Keratinocyte (primary cell): ENCODE data around the gene MAD1L1. TPM values are rescaled to one million over a fixed set of nuclear protein-coding genes. Genes with fewer than 3 reads are reported as not detected.

Experiments
- DNase-seq: peaks from one replicate; pipeline ENCODE4 v3.0.0-alpha.2; 2011; ENCODE audit warnings: low read depth, missing footprints, low spot score
- FAIRE-seq: peaks from 2 replicates; lab custom pipeline; 2011; peaks lifted over from hg19 to GRCh38; lab: Jason Lieb, UNC
- H2AFZ ChIP-seq: 2 replicates; pipeline ENCODE4 v1.6.0; 2012; ENCODE audit warnings: low read length, control low read depth, inconsistent platforms; ENCODE audit not compliant: control insufficient read depth
- H3K27ac ChIP-seq: 2 replicates; pipeline ENCODE4 v1.5.1; 2011; ENCODE audit warnings: low read length; ENCODE audit not compliant: control insufficient read depth, insufficient read depth
- H3K27me3 ChIP-seq: 3 replicates; pipeline ENCODE4 v1.6.0; 2011; ENCODE audit warnings: low read length; ENCODE audit not compliant: control insufficient read depth, insufficient read depth; ENCODE audit errors: extremely low read depth
- H3K36me3 ChIP-seq, 2 experiments: 2 replicates in 1 of 2; 3 replicates in 1 of 2; pipeline ENCODE4 v1.5.1; 2011; ENCODE audit warnings: low read length in 2 of 2, mild to moderate bottlenecking in 1 of 2; ENCODE audit not compliant: control insufficient read depth in 2 of 2, insufficient read depth in 2 of 2; ENCODE audit errors: extremely low read depth in 1 of 2
- H3K4me1 ChIP-seq: 3 replicates; pipeline ENCODE4 v1.5.1; 2011; ENCODE audit warnings: low read length; ENCODE audit not compliant: control insufficient read depth, insufficient read depth; ENCODE audit errors: extremely low read depth
- H3K4me2 ChIP-seq: 3 replicates; pipeline ENCODE4 v1.6.0; 2011; ENCODE audit warnings: low read depth, low read length; ENCODE audit not compliant: control insufficient read depth, insufficient read depth; ENCODE audit errors: extremely low read depth
- H3K4me3 ChIP-seq, 3 experiments: fragments of 200-600 bp in 1 of 3; sonication (generic) in 1 of 3; 2 replicates in 2 of 3; 3 replicates in 1 of 3; pipeline ENCODE4 v1.5.1; 2011 to 2016; ENCODE audit warnings: low read length in 3 of 3, mild to moderate bottlenecking in 3 of 3, control low read depth in 2 of 3, inconsistent platforms in 1 of 3, low read depth in 1 of 3, mixed read lengths in 1 of 3, mixed run types in 1 of 3, moderate library complexity in 1 of 3; ENCODE audit not compliant: control insufficient read depth in 2 of 3, insufficient read depth in 2 of 3; ENCODE audit errors: extremely low read depth in 1 of 3
- H3K79me2 ChIP-seq: 2 replicates; pipeline ENCODE4 v1.6.0; 2012; ENCODE audit warnings: low read length; ENCODE audit not compliant: control insufficient read depth, insufficient read depth
- H3K9ac ChIP-seq: 3 replicates; pipeline ENCODE4 v1.6.0; 2011; ENCODE audit warnings: low read length; ENCODE audit not compliant: control insufficient read depth, insufficient read depth; ENCODE audit errors: extremely low read depth
- H3K9me1 ChIP-seq: 3 replicates; pipeline ENCODE4 v1.6.0; 2011; ENCODE audit warnings: low read length; ENCODE audit not compliant: control insufficient read depth, insufficient read depth; ENCODE audit errors: extremely low read depth
- H3K9me3 ChIP-seq: 2 replicates; pipeline ENCODE4 v1.5.1; 2012; ENCODE audit warnings: low read depth, low read length; ENCODE audit not compliant: control insufficient read depth
- H4K20me1 ChIP-seq: 3 replicates; pipeline ENCODE4 v1.6.0; 2011; ENCODE audit warnings: low read length; ENCODE audit not compliant: control insufficient read depth, insufficient read depth; ENCODE audit errors: extremely low read depth
- CTCF ChIP-seq, 3 experiments: IDR thresholded peaks in 1 of 3; conservative IDR thresholded peaks in 1 of 3; optimal IDR thresholded peaks in 1 of 3; 2 replicates in 2 of 3; 3 replicates in 1 of 3; pipeline versions ENCODE3 to v1.5.1; 2011; ENCODE audit warnings: low read length in 3 of 3, mild to moderate bottlenecking in 3 of 3, moderate library complexity in 2 of 3, control low read depth in 1 of 3, inconsistent platforms in 1 of 3; ENCODE audit not compliant: insufficient read depth in 2 of 3; ENCODE audit errors: extremely low read depth in 1 of 3
- EZH2 ChIP-seq: IDR thresholded peaks from one replicate; pipeline ENCODE4 v1.6.1; 2012; ENCODE audit warnings: inconsistent platforms, mild to moderate bottlenecking, low read length, moderate library complexity
- dilution Hi-C: fragments of 300-500 bp; cut with MboI; formaldehyde crosslinking; loops from one replicate; pipeline ENCODE4 v1.7.0; 2020; ENCODE audit warnings: low sequenced_read_pairs; ENCODE audit not compliant: extremely low pct_ligation_motif_present
- polyA plus RNA-seq, 5 experiments: library from polyadenylated mRNA; depleted of rRNA in 3 of 5; stranded (reverse) in 3 of 5; stranded (forward) in 1 of 5; unstranded in 1 of 5; fragments of >200 nt; gene quantifications; 1 replicate in 1 of 5; 2 replicates in 3 of 5; 3 replicates in 1 of 5; pipeline versions ENCODE4 v1.2.1 to v1.2.3, GENCODE V29; 2011 to 2012; ENCODE audit warnings: missing spikeins in 2 of 5, low read depth in 1 of 5, low replicate concordance in 1 of 5

MAD1L1 gene
- polyA plus RNA-seq, 1 donor (not counting 4 experiments of a cell fraction or from before 2014, with no cell fraction given): 18.0 TPM

GRCh38 chr7:1965579-1966294 lies 267.0 kb downstream of the MAD1L1 start:
- H3K9ac ChIP-seq: no peak overlapping the region
- no peak overlapping the region for H3K4me3 ChIP-seq
- H3K4me2 ChIP-seq: no peak overlapping the region
- H3K27me3 ChIP-seq: no peaks in the 10 kb centered on the region
- no peak for TF ChIP-seq EZH2
- TF ChIP-seq CTCF (optimal IDR thresholded peaks at IDR 0.05 in 1 of 3, IDR thresholded peaks at IDR 0.05 in 1 of 3, conservative IDR thresholded peaks at IDR 0.05 in 1 of 3; ENCODE audit: extremely low read depth in 1 of 3, insufficient read depth in 2 of 3, low read length in 3 of 3): no peak
- peaks cover 9% of the 10 kb centered on the region for H3K9me3 ChIP-seq
- no peak overlapping the region for H2AFZ ChIP-seq
- H3K9me1 ChIP-seq: no peaks in the 10 kb centered on the region
- no peaks in the 10 kb centered on the region for H4K20me1 ChIP-seq
- no peak for FAIRE-seq
- H3K4me1 ChIP-seq: no peaks in the 10 kb centered on the region
- no peak overlapping the region for H3K27ac ChIP-seq
- H3K36me3 ChIP-seq: peaks cover 4 to 6% of the 10 kb centered on the region in 2 experiments
- dilution Hi-C loops: no loop called here
- no peaks in the 10 kb centered on the region for H3K79me2 ChIP-seq
- DNase-seq: no peak

GRCh38 chr7:1964913-1965578 lies 267.7 kb downstream of the MAD1L1 start:
- FAIRE-seq (no peak), DNase-seq (no peak)
- TF ChIP-seq CTCF (optimal IDR thresholded peaks at IDR 0.05 in 1 of 3, IDR thresholded peaks at IDR 0.05 in 1 of 3, conservative IDR thresholded peaks at IDR 0.05 in 1 of 3; ENCODE audit: extremely low read depth in 1 of 3, insufficient read depth in 2 of 3, low read length in 3 of 3): no peak
- no peak for TF ChIP-seq EZH2
- no peak overlapping the region for H3K9ac ChIP-seq
- H3K9me1 ChIP-seq: no peaks in the 10 kb centered on the region
- H3K4me2 ChIP-seq: no peak overlapping the region
- H3K79me2 ChIP-seq: no peaks in the 10 kb centered on the region
- H2AFZ ChIP-seq: no peak overlapping the region
- no peaks in the 10 kb centered on the region for H4K20me1 ChIP-seq
- H3K27ac ChIP-seq: no peak overlapping the region
- H3K9me3 ChIP-seq: peaks cover 9% of the 10 kb centered on the region
- peaks cover 4 to 6% of the 10 kb centered on the region in 2 experiments for H3K36me3 ChIP-seq
- H3K4me1 ChIP-seq: no peaks in the 10 kb centered on the region
- no peaks in the 10 kb centered on the region for H3K27me3 ChIP-seq
- dilution Hi-C loops: no loop called here
- H3K4me3 ChIP-seq: no peak overlapping the region
